IMR-90 (cell line): ENCODE measurements around the gene KIF21A.

ENCODE experiments used
- BHLHE40 ChIP-seq: fragments of 150-350 bp; IDR thresholded peaks from 2 replicates; pipeline ENCODE4 v1.6.1; 2016; ENCODE audit warnings: mild to moderate bottlenecking, low read depth, low read length
- CTCF ChIP-seq: conservative IDR thresholded peaks from 2 replicates; pipeline ENCODE4 v1.5.1; 2012; ENCODE audit warnings: mild to moderate bottlenecking, low read depth, low read length, improper control_type of control experiment
- FOS ChIP-seq: fragments of 150-350 bp; IDR thresholded peaks from 2 replicates; pipeline ENCODE4 v1.6.1; 2016; ENCODE audit warnings: low read depth, low read length
- MAFK ChIP-seq: IDR thresholded peaks from 2 replicates; pipeline ENCODE4 v1.6.1; 2012; ENCODE audit warnings: low read depth, low read length, improper control_type of control experiment
- MXI1 ChIP-seq: IDR thresholded peaks from 2 replicates; pipeline ENCODE4 v1.6.1; 2012; ENCODE audit warnings: low read depth, mild to moderate bottlenecking, low read length, moderate library complexity, borderline replicate concordance
- POLR2A ChIP-seq: IDR thresholded peaks from 2 replicates; pipeline ENCODE4 v1.6.1; 2012; ENCODE audit warnings: mild to moderate bottlenecking, low read depth, low read length
- RAD21 ChIP-seq: IDR thresholded peaks from 2 replicates; pipeline ENCODE4 v1.6.1; 2012; ENCODE audit warnings: low read length, improper control_type of control experiment
- RCOR1 ChIP-seq: IDR thresholded peaks from 2 replicates; pipeline ENCODE4 v1.6.1; 2012; ENCODE audit warnings: mild to moderate bottlenecking, low read length, improper control_type of control experiment; ENCODE audit not compliant: insufficient replicate concordance
- TF ChIP-seq, protein P1 (sequence below): fragments of 150-350 bp; IDR thresholded peaks from 2 replicates; pipeline ENCODE4 v1.6.1; 2016; ENCODE audit warnings: low read depth, mild to moderate bottlenecking, low read length, moderate library complexity, borderline replicate concordance

DNA sequence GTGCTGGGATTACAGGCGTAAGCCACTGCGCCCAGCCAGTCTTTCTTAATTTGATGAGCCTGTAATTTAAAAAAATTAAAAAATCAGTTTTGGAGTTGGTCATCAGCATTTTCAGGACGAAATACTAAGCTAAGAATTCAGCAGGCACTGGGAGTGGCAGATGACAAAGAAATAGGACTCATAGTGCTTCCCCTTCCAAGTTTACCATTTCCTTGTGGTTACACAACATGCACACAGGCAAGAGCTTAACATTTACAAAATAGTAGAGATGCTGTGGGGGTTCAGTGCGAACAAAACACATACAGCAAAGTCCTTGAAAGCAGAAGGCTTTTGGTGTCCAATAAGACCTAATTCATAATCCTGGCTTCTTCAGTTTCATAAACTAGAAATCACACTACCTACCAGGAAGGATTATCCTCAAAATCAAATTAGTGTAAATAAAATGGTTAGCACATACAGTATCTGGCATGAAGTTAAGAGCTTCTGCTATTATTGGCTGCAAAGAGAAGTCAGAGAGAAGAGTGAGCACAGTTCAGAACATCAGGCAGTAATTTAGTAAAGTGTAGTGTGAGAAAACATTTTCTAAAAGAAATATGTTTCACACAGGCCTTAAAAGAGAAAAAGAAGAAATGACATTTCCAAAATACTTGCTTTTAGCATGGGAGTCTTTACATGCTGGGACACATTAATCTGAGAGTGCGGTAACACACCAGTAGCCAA lies 22.2 kb upstream of the KIF21A start:
- TF ChIP-seq POLR2A (no peak), CTCF (no peak), MXI1 (no peak), FOS (no peak), BHLHE40 (no peak), RAD21 (no peak), RCOR1 (no peak), MAFK (no peak)
- TF ChIP-seq, protein P1, sequence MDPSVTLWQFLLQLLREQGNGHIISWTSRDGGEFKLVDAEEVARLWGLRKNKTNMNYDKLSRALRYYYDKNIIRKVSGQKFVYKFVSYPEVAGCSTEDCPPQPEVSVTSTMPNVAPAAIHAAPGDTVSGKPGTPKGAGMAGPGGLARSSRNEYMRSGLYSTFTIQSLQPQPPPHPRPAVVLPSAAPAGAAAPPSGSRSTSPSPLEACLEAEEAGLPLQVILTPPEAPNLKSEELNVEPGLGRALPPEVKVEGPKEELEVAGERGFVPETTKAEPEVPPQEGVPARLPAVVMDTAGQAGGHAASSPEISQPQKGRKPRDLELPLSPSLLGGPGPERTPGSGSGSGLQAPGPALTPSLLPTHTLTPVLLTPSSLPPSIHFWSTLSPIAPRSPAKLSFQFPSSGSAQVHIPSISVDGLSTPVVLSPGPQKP: no peak
